ENCODE measurements around the gene SLC38A2. TPM values are rescaled to one million over a fixed set of nuclear protein-coding genes. Genes with fewer than 3 reads are reported as not detected.
"Not testable (repeated sequence)": the region's sequence is repeated elsewhere in the genome, so short reads cannot be mapped to it uniquely, and the experiment has no call there.

Gene SLC38A2
- total RNA-seq, 1 experiment from 2014 or later: 331 TPM

GRCh38 chr12:46402451-46402850, 29.9 kb upstream of the SLC38A2 start:
- H3K4me3 ChIP-seq: no peak overlapping the region
- DNase-seq: peak; percentile 86
- peaks cover 15% of the 10 kb centered on the region for H3K36me3 ChIP-seq
- H3K9me3 ChIP-seq: peaks cover 4% of the 10 kb centered on the region
- no peaks in the 10 kb centered on the region for H3K27me3 ChIP-seq

GRCh38 chr12:46401662-46402061, 29.1 kb upstream of the SLC38A2 start:
- DNase-seq: peak; percentile 72
- Histone ChIP-seq H3K36me3 (peaks cover 18% of the 10 kb centered on the region), H3K9me3 (peaks cover 4% of the 10 kb centered on the region), H3K4me3 (no peak overlapping the region), H3K27me3 (no peaks in the 10 kb centered on the region)

GRCh38 chr12:46400406-46400805, 27.8 kb upstream of the SLC38A2 start:
- DNase-seq: peak; percentile 33
- H3K9me3 ChIP-seq: peaks cover 4% of the 10 kb centered on the region

GRCh38 chr12:46399461-46400248, 27.1 kb upstream of the SLC38A2 start:
- H3K27me3 ChIP-seq, DNase-seq, H3K9me3 ChIP-seq, H3K4me3 ChIP-seq: not testable (repeated sequence)
- peaks cover 11% of the 10 kb centered on the region for H3K36me3 ChIP-seq

More at GRCh38 chr12:46400406-46400805, 27.8 kb upstream of the SLC38A2 start:
- Histone ChIP-seq H3K36me3 (peaks cover 18% of the 10 kb centered on the region), H3K4me3 (no peak overlapping the region), H3K27me3 (no peaks in the 10 kb centered on the region)

- H3K4me3 ChIP-seq: no peak overlapping the region
- H3K9me3 ChIP-seq: peaks cover 4% of the 10 kb centered on the region
These were observed 24.3 kb upstream of the SLC38A2 start for GRCh38 chr12:46396826-46397225.

GRCh38 chr12:46395388-46395787, 22.8 kb upstream of the SLC38A2 start:
- Histone ChIP-seq H3K4me3 (no peak overlapping the region), H3K9me3 (peaks cover 4% of the 10 kb centered on the region), H3K36me3 (peaks cover 23% of the 10 kb centered on the region), H3K27me3 (no peaks in the 10 kb centered on the region)
- DNase-seq: no peak

More at GRCh38 chr12:46396826-46397225, 24.3 kb upstream of the SLC38A2 start:
- H3K36me3 ChIP-seq: peaks cover 18% of the 10 kb centered on the region
- H3K27me3 ChIP-seq: no peaks in the 10 kb centered on the region
- no peak for DNase-seq

- Histone ChIP-seq H3K4me3 (no peak overlapping the region), H3K9me3 (no peaks in the 10 kb centered on the region; the same call in 1 of the 2 replicates), H3K36me3 (peaks cover 11% of the 10 kb centered on the region; the same call in 1 of the 2 replicates), H3K27me3 (no peaks in the 10 kb centered on the region)
- DNase-seq: no peak
These were observed 19.1 kb upstream of the SLC38A2 start for GRCh38 chr12:46391630-46392029.

- no peak for DNase-seq
- H3K27me3 ChIP-seq: no peaks in the 10 kb centered on the region
These were observed 18.3 kb upstream of the SLC38A2 start for GRCh38 chr12:46390881-46391280.

GRCh38 chr12:46390304-46390703, 17.7 kb upstream of the SLC38A2 start:
- Histone ChIP-seq H3K9me3 (no peaks in the 10 kb centered on the region; the same call in 1 of the 2 replicates), H3K4me3 (no peak overlapping the region), H3K27me3 (no peaks in the 10 kb centered on the region), H3K36me3 (peaks cover 11% of the 10 kb centered on the region; the same call in 1 of the 2 replicates)
- DNase-seq: no peak

More at GRCh38 chr12:46390881-46391280, 18.3 kb upstream of the SLC38A2 start:
- Histone ChIP-seq H3K9me3 (no peaks in the 10 kb centered on the region; the same call in 1 of the 2 replicates), H3K36me3 (peaks cover 11% of the 10 kb centered on the region; the same call in 1 of the 2 replicates), H3K4me3 (no peak overlapping the region)

- Histone ChIP-seq H3K27me3 (no peaks in the 10 kb centered on the region), H3K9me3 (no peaks in the 10 kb centered on the region; the same call in 1 of the 2 replicates), H3K36me3 (peaks cover 11% of the 10 kb centered on the region; the same call in 1 of the 2 replicates), H3K4me3 (no peak overlapping the region)
- peak; percentile 75 for DNase-seq
These were observed 16.6 kb upstream of the SLC38A2 start for GRCh38 chr12:46389031-46389616.

GRCh38 chr12:46388427-46389021, 16.0 kb upstream of the SLC38A2 start:
- no peaks in the 10 kb centered on the region; the same call in 1 of the 2 replicates for H3K9me3 ChIP-seq
- DNase-seq: no peak
- H3K4me3 ChIP-seq: peak overlapping the region; percentile 13
- H3K36me3 ChIP-seq: peaks cover 11% of the 10 kb centered on the region; the same call in 1 of the 2 replicates
- no peaks in the 10 kb centered on the region for H3K27me3 ChIP-seq

GRCh38 chr12:46387670-46388069, 15.1 kb upstream of the SLC38A2 start:
- no peaks in the 10 kb centered on the region for H3K27me3 ChIP-seq
- no peaks in the 10 kb centered on the region for H3K9me3 ChIP-seq
- H3K4me3 ChIP-seq: peak overlapping the region; percentile 21
- DNase-seq: no peak
- peaks cover 5% of the 10 kb centered on the region; the same call in 1 of the 2 replicates for H3K36me3 ChIP-seq

- DNase-seq: peak; percentile 71
These were observed 14.5 kb upstream of the SLC38A2 start for GRCh38 chr12:46386877-46387629.

GRCh38 chr12:46386360-46386867, 13.8 kb upstream of the SLC38A2 start:
- Histone ChIP-seq H3K36me3 (peaks cover 12% of the 10 kb centered on the region), H3K4me3 (no peak overlapping the region), H3K9me3 (no peaks in the 10 kb centered on the region), H3K27me3 (no peaks in the 10 kb centered on the region)
- no peak for DNase-seq

More at GRCh38 chr12:46386877-46387629, 14.5 kb upstream of the SLC38A2 start:
- peak overlapping the region; percentile 21 for H3K4me3 ChIP-seq
- H3K9me3 ChIP-seq: no peaks in the 10 kb centered on the region
- H3K36me3 ChIP-seq: peaks cover 9% of the 10 kb centered on the region
- H3K27me3 ChIP-seq: no peaks in the 10 kb centered on the region

GRCh38 chr12:46385438-46385837, 12.9 kb upstream of the SLC38A2 start:
- no peak for DNase-seq
- no peaks in the 10 kb centered on the region for H3K9me3 ChIP-seq
- H3K27me3 ChIP-seq: no peaks in the 10 kb centered on the region
- peaks cover 13% of the 10 kb centered on the region for H3K36me3 ChIP-seq
- H3K4me3 ChIP-seq: no peak overlapping the region
